IMR-90 (cell line): Measurements from ENCODE around the gene HMG20B. TPM values are rescaled to one million over a fixed set of nuclear protein-coding genes. Genes with fewer than 3 reads are reported as not detected.

Experiments
- ATAC-seq: fragments of 200-7000 bp; cut with Tn5 transposase; 2 replicates; pipeline ENCODE4 v1.9.1; 2020; ENCODE audit warnings: low read depth, mild to moderate bottlenecking, moderate library complexity
- BruUV-seq: library from RNA; stranded (reverse); fragments of 400-500 nt; replicated peaks from 2 replicates; lab custom pipeline; 2021; lab: Mats Ljungman, UMichigan
- CTCF ChIA-PET: fragments of 300-600 bp; formaldehyde crosslinking; extraction: SDS; loops from one replicate; lab custom pipeline; 2021; ENCODE audit warnings: antibody characterized with exemption; lab: Yijun Ruan, JAX
- POLR2A ChIA-PET: fragments of 300-600 bp; sonication (Branson Sonifier 250); formaldehyde crosslinking; loops from one replicate; lab custom pipeline; 2022; ENCODE audit warnings: antibody characterized with exemption; ENCODE audit not compliant: unreplicated experiment; lab: Charles Lee
- DNase-seq: peaks from one replicate; pipeline ENCODE4 v3.0.0; 2013
- H2AFZ ChIP-seq: replicated peaks from 2 replicates; pipeline ENCODE3; 2013; ENCODE audit warnings: low read length, mild to moderate bottlenecking; ENCODE audit not compliant: poor library complexity
- H2AK5ac ChIP-seq: 2 replicates; pipeline ENCODE4 v1.6.1; 2013; ENCODE audit warnings: low read depth, low read length, inconsistent platforms
- H2AK9ac ChIP-seq: replicated peaks from 2 replicates; pipeline ENCODE3; 2013; ENCODE audit warnings: mild to moderate bottlenecking, low read depth, low read length, moderate library complexity; ENCODE audit not compliant: poor library complexity
- H2BK120ac ChIP-seq: 2 replicates; pipeline ENCODE4 v1.6.1; 2013; ENCODE audit warnings: low read depth, low read length, inconsistent platforms
- H2BK15ac ChIP-seq: 3 replicates; pipeline ENCODE4 v1.6.1; 2013; ENCODE audit warnings: low read depth, low read length, inconsistent platforms
- H2BK20ac ChIP-seq: 2 replicates; pipeline ENCODE4 v1.6.1; 2013; ENCODE audit warnings: low read depth, mild to moderate bottlenecking, inconsistent platforms, low read length, moderate library complexity
- H2BK5ac ChIP-seq: 2 replicates; pipeline ENCODE4 v1.6.1; 2013; ENCODE audit warnings: mild to moderate bottlenecking, low read depth, low read length, inconsistent platforms; ENCODE audit not compliant: poor library complexity, severe bottlenecking
- H3K14ac ChIP-seq: replicated peaks from 2 replicates; pipeline ENCODE4 v1.6.1; 2013; ENCODE audit warnings: low read depth, low read length, inconsistent platforms
- H3K18ac ChIP-seq: 2 replicates; pipeline ENCODE4 v1.6.1; 2013; ENCODE audit warnings: low read depth, low read length, control low read depth
- H3K23ac ChIP-seq: 2 replicates; pipeline ENCODE4 v1.6.1; 2013; ENCODE audit warnings: low read depth, low read length, inconsistent platforms
- H3K27ac ChIP-seq: 2 replicates; pipeline ENCODE4 v1.5.1; 2013; ENCODE audit warnings: mild to moderate bottlenecking, control low read depth, low read length; ENCODE audit not compliant: insufficient read depth
- H3K27me3 ChIP-seq: 2 replicates; pipeline ENCODE4 v1.6.1; 2013; ENCODE audit warnings: low read length; ENCODE audit not compliant: control insufficient read depth, insufficient read depth
- H3K36me3 ChIP-seq: 2 replicates; pipeline ENCODE4 v1.6.1; 2013; ENCODE audit warnings: low read length, mixed read lengths; ENCODE audit not compliant: control insufficient read depth, insufficient read depth
- H3K4ac ChIP-seq: 2 replicates; pipeline ENCODE4 v1.6.1; 2013; ENCODE audit warnings: low read depth, low read length, inconsistent platforms
- H3K4me1 ChIP-seq: 2 replicates; pipeline ENCODE4 v1.6.1; 2013; ENCODE audit warnings: low read length, mixed read lengths; ENCODE audit not compliant: control insufficient read depth, insufficient read depth
- H3K4me2 ChIP-seq: 2 replicates; pipeline ENCODE4 v1.6.1; 2013; ENCODE audit warnings: low read depth, mild to moderate bottlenecking, control low read depth, low read length, moderate library complexity
- H3K4me3 ChIP-seq: 2 replicates; pipeline ENCODE4 v1.5.1; 2013; ENCODE audit warnings: low read depth, mild to moderate bottlenecking, control low read depth, low read length, moderate library complexity; ENCODE audit not compliant: insufficient read depth
- H3K56ac ChIP-seq: 2 replicates; pipeline ENCODE4 v1.6.1; 2013; ENCODE audit warnings: low read length, inconsistent platforms; ENCODE audit not compliant: insufficient read depth; ENCODE audit errors: extremely low read depth
- H3K79me1 ChIP-seq, 2 experiments: 2 replicates each; pipeline ENCODE4 v1.6.1; 2013; ENCODE audit warnings: low read length in 2 of 2, inconsistent platforms in 1 of 2, low read depth in 1 of 2
- H3K9ac ChIP-seq: 2 replicates; pipeline ENCODE4 v1.6.1; 2013; ENCODE audit warnings: low read depth, low read length, control low read depth
- H3K9me1 ChIP-seq: 2 replicates; pipeline ENCODE4 v1.6.1; 2013; ENCODE audit warnings: low read length, inconsistent platforms; ENCODE audit not compliant: insufficient read depth
- H3K9me3 ChIP-seq: 2 replicates; pipeline ENCODE4 v1.6.1; 2013; ENCODE audit warnings: low read length; ENCODE audit not compliant: control insufficient read depth, insufficient read depth
- H4K20me1 ChIP-seq: 2 replicates; pipeline ENCODE4 v1.6.1; 2013; ENCODE audit warnings: low read length, inconsistent platforms; ENCODE audit not compliant: insufficient read depth
- H4K5ac ChIP-seq: 2 replicates; pipeline ENCODE4 v1.6.1; 2013; ENCODE audit warnings: mild to moderate bottlenecking, low read depth, low read length, control low read depth
- H4K8ac ChIP-seq, 2 experiments: 2 replicates each; pipeline ENCODE4 v1.6.1; 2013; ENCODE audit warnings: low read depth in 2 of 2, low read length in 2 of 2, control low read depth in 1 of 2, inconsistent platforms in 1 of 2
- H4K91ac ChIP-seq: 2 replicates; pipeline ENCODE4 v1.6.1; 2013; ENCODE audit warnings: low read depth, low read length, inconsistent platforms; ENCODE audit not compliant: insufficient read depth
- CHD1 ChIP-seq: IDR thresholded peaks from 2 replicates; pipeline ENCODE4 v1.6.1; 2012; ENCODE audit warnings: low read depth, low read length, improper control_type of control experiment
- MAFK ChIP-seq: IDR thresholded peaks from 2 replicates; pipeline ENCODE4 v1.6.1; 2012; ENCODE audit warnings: low read depth, low read length, improper control_type of control experiment
- MXI1 ChIP-seq: IDR thresholded peaks from 2 replicates; pipeline ENCODE4 v1.6.1; 2012; ENCODE audit warnings: low read depth, mild to moderate bottlenecking, low read length, moderate library complexity, borderline replicate concordance
- USF2 ChIP-seq: fragments of 150-350 bp; IDR thresholded peaks from 2 replicates; pipeline ENCODE4 v1.6.1; 2017; ENCODE audit warnings: mild to moderate bottlenecking, antibody characterized with exemption, low read length, low read depth
- WGBS, 2 experiments: methylation state at CpG; one replicate each; pipeline versions ENCODE4 v1.1.5 to v1.1.7; 2013; ENCODE audit warnings: missing lambda C conversion rate in 2 of 2; ENCODE audit not compliant: insufficient read length in 1 of 2; ENCODE audit errors: extremely low coverage in 2 of 2; 5-methylcytosine and 5-hydroxymethylcytosine counted together
- dilution Hi-C: fragments of 300-500 bp; cut with HindIII; formaldehyde crosslinking; loops from one replicate; pipeline ENCODE4 v1.14.3; 2018; ENCODE audit warnings: low sequenced_read_pairs; ENCODE audit not compliant: unreplicated experiment
- in situ Hi-C: fragments of 300-500 bp; cut with MboI; formaldehyde crosslinking; loops from 3 replicates; pipeline ENCODE4 v1.14.3; 2019; ENCODE audit warnings: low sequenced_read_pairs, inconsistent platforms, mixed read lengths
- intact Hi-C: fragments of 100-400 bp; cut with micrococcal nuclease; formaldehyde crosslinking; loops from 2 replicates; pipeline ENCODE4 v1.10.0; 2022
- polyA plus RNA-seq, 3 experiments: library from polyadenylated mRNA; depleted of rRNA; stranded (reverse); fragments of >200 nt; gene quantifications; 2 replicates each; pipeline ENCODE4 v1.2.3, GENCODE V29; 2012; ENCODE audit warnings: low replicate concordance in 1 of 3
- total RNA-seq: library from RNA; depleted of rRNA; stranded (reverse); fragments of >200 nt; gene quantifications from 2 replicates; pipeline ENCODE4 v1.2.3, GENCODE V29; 2012

Gene HMG20B
- total and polyA plus RNA-seq, 2 of the 4 experiments (the other 2 are of a cell fraction) = 57.5 to 63.8 TPM

DNA sequence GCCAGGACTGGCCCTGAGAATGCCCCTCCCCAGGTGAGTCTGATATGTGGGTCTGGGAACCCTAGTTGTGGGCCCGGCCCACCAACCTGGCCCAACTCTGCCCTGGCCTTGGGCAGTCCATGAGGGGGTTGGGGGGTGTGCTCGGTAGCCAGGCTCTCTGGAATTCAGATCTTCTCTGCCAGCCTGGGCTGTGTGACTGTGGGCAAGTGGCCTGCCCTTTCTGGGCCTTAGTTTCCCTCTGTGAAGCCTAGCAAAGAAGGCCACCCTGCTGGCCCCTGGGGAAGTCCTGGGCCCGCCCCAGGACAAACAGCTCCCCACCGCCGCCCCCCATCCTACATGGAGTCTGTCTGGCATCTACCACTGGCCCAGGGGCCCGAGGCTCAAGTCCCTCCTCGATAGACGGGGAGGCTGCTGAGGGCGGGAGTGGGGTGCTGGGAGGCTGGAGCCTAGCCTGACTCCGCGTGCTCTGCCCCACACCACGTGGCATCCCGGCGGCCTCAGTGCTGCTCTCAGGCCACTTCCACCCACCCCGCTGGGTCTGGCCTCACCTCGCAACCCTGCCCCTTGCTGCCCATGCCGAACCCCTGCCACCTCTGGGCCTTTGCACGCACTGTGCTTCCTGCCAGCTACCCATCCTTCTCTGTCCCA lies 42.2 kb downstream of the HMG20B start:
- TF ChIP-seq CHD1 (no peak), MXI1 (no peak), USF2 (no peak), MAFK (no peak)
- Histone ChIP-seq H2BK5ac (no peak overlapping the region), H2AFZ (no peak overlapping the region), H3K27me3 (no peaks in the 10 kb centered on the region), H2BK120ac (no peak overlapping the region), H3K4me3 (no peak overlapping the region), H4K8ac (no peak overlapping the region), H3K4ac (no peak overlapping the region), H3K9me1 (no peaks in the 10 kb centered on the region), H3K9me3 (no peaks in the 10 kb centered on the region), H3K14ac (no peak overlapping the region), H3K23ac (no peak overlapping the region), H2AK9ac (no peak overlapping the region), H3K79me1 (peaks cover 0 to 10% of the 10 kb centered on the region in 2 experiments; a peak in 1 of 4 replicates), H4K5ac (no peak overlapping the region), H4K20me1 (peaks cover 7% of the 10 kb centered on the region; the same call in 1 of the 2 replicates), H3K56ac (no peak overlapping the region), H3K36me3 (peaks cover 38% of the 10 kb centered on the region), H4K91ac (no peak overlapping the region), H3K18ac (no peak overlapping the region), H2BK20ac (no peak overlapping the region), H3K27ac (no peak overlapping the region), H2BK15ac (no peak overlapping the region), H2AK5ac (no peak overlapping the region), H3K9ac (no peak overlapping the region), H3K4me2 (no peak overlapping the region), H3K4me1 (peaks cover 3% of the 10 kb centered on the region; the same call in 1 of the 2 replicates)
- in situ Hi-C loops = loop anchor here (25.0 kb wide), 1 partner anchor 303 kb away; no protein-coding TSS in a partner anchor
- CTCF ChIA-PET = no interaction called here
- POLR2A ChIA-PET = no interaction called here
- WGBS, 2 experiments = 89% methylated on average over 9 of the region's 18 CpGs; no CpG with 5 or more reads in 1 of the 2 experiments
- dilution Hi-C loops = no loop called here
- DNase-seq = no peak
- ATAC-seq = no peak
- intact Hi-C loops = loop anchor here (10.0 kb wide), 1 partner anchor 290 kb away; no protein-coding TSS in a partner anchor
- BruUV-seq = no TSS peak
